ENCODE measurements around the gene CIDEA. TPM values are rescaled to one million over a fixed set of nuclear protein-coding genes. Genes with fewer than 3 reads are reported as not detected.

CIDEA gene
- total and polyA plus RNA-seq, 2 donors from 2014 or later = not detected

- no peak overlapping the region for H3K9ac ChIP-seq (ENCODE audit: low read length in 3 of 3)
- TF ChIP-seq CTCF (IDR thresholded peaks at IDR 0.05; ENCODE audit: borderline replicate concordance, extremely low read depth, insufficient read depth) = no peak
- intact Hi-C loops (cut with DNase I) = no loop called here
- no peaks in the 10 kb centered on the region for H3K36me3 ChIP-seq (ENCODE audit: control insufficient read depth in 2 of 3, insufficient read depth in 3 of 3, low read length in 3 of 3)
- H3K27me3 ChIP-seq (ENCODE audit: control insufficient read depth, insufficient read depth, low read length) = peaks cover 17% of the 10 kb centered on the region
- no peak overlapping the region for H3K4me3 ChIP-seq (ENCODE audit: low read length in 3 of 3)
- no peak overlapping the region for H3K27ac ChIP-seq (ENCODE audit: low read depth in 2 of 2, low read length in 2 of 2)
- H3K9me3 ChIP-seq (ENCODE audit: control insufficient read depth in 2 of 3, insufficient read depth in 1 of 3, low read length in 3 of 3) = no peaks in the 10 kb centered on the region
- H3K4me1 ChIP-seq (ENCODE audit: control insufficient read depth in 2 of 3, insufficient read depth in 2 of 3, low read depth in 1 of 3, low read length in 3 of 3) = peaks cover 0 to 2% (median 0%) of the 10 kb centered on the region in 3 donors
- FAIRE-seq (no peak), DNase-seq (peak in 1 of 5 donors; percentile 18)
These were observed 5.0 kb upstream of the CIDEA start for GRCh38 chr18:12248926-12249720.

DNA sequence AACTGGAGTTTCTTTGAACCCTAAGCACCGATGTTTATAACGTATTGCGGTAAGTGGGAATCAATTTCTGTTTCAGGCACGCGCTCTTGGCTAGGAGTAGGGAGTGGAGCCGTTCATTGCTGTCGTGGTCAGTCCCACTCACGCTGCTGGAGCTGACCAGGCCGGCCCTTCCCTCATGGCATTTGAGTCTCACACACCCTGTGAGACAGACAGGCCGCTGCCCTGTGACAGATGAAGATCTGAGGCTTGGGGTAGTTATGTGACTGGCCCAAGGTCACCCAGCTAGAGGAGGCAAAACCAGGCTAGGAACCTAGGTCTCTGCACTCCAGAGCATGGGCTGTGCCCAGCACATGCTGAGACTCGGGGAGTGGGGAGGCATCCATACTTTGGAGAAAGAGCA lies 2.9 kb upstream of the CIDEA start:
- Histone ChIP-seq H3K4me3 (ENCODE audit: low read length in 3 of 3) (no peak overlapping the region), H3K27ac (ENCODE audit: low read depth in 2 of 2, low read length in 2 of 2) (no peak overlapping the region), H3K27me3 (ENCODE audit: control insufficient read depth, insufficient read depth, low read length) (peaks cover 25% of the 10 kb centered on the region), H3K9me3 (ENCODE audit: control insufficient read depth in 2 of 3, insufficient read depth in 1 of 3, low read length in 3 of 3) (no peaks in the 10 kb centered on the region), H3K36me3 (ENCODE audit: control insufficient read depth in 2 of 3, insufficient read depth in 3 of 3, low read length in 3 of 3) (no peaks in the 10 kb centered on the region), H3K9ac (ENCODE audit: low read length in 3 of 3) (no peak overlapping the region), H3K4me1 (ENCODE audit: control insufficient read depth in 2 of 3, insufficient read depth in 2 of 3, low read depth in 1 of 3, low read length in 3 of 3) (peaks cover 0 to 7% (median 0%) of the 10 kb centered on the region in 3 donors)
- no peak for TF ChIP-seq CTCF (IDR thresholded peaks at IDR 0.05; ENCODE audit: borderline replicate concordance, extremely low read depth, insufficient read depth)
- no peak for DNase-seq
- intact Hi-C loops (cut with DNase I) = no loop called here
- no peak for FAIRE-seq

DNA sequence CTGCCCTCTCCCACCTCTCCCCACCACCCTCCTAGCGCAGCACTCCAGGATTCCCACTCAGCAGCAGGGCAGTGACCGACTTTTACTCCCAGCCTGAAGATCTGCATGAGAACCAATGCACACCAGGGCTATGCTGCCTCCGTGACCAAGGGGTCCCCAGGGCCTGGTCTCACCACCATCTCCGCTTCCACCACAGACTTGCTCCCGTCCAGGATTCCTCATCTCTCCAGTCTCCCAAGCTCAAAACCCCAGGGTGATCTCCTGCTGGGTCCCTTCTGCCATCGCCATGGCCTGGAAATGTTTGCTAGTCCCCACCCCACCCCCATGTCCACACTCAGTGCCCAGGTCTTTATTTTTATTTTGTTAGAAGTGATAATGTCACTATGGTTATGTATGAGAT lies 2.1 kb upstream of the CIDEA start:
- H3K36me3 ChIP-seq (ENCODE audit: control insufficient read depth in 2 of 3, insufficient read depth in 3 of 3, low read length in 3 of 3) = no peaks in the 10 kb centered on the region
- no peaks in the 10 kb centered on the region for H3K9me3 ChIP-seq (ENCODE audit: control insufficient read depth in 2 of 3, insufficient read depth in 1 of 3, low read length in 3 of 3)
- H3K9ac ChIP-seq (ENCODE audit: low read length in 3 of 3) = no peak overlapping the region
- H3K4me3 ChIP-seq (ENCODE audit: low read length in 3 of 3) = no peak overlapping the region
- no peak overlapping the region for H3K27ac ChIP-seq (ENCODE audit: low read depth in 2 of 2, low read length in 2 of 2)
- DNase-seq (no peak), FAIRE-seq (no peak)
- no peak for TF ChIP-seq CTCF (IDR thresholded peaks at IDR 0.05; ENCODE audit: borderline replicate concordance, extremely low read depth, insufficient read depth)
- H3K4me1 ChIP-seq (ENCODE audit: control insufficient read depth in 2 of 3, insufficient read depth in 2 of 3, low read depth in 1 of 3, low read length in 3 of 3) = peaks cover 0 to 7% (median 0%) of the 10 kb centered on the region in 3 donors
- intact Hi-C loops (cut with DNase I) = no loop called here
- peaks cover 26% of the 10 kb centered on the region for H3K27me3 ChIP-seq (ENCODE audit: control insufficient read depth, insufficient read depth, low read length)
